GM10847 (cell line): ENCODE results near the gene GRK4.

Experiments
- POLR2A ChIP-seq: IDR thresholded peaks from 2 replicates; pipeline ENCODE4 v1.6.1; 2011; ENCODE audit not compliant: insufficient read length; ENCODE audit errors: extremely low read depth

Gene GRK4

GRCh38 chr4:3083732-3084131 lies 120.4 kb downstream of the GRK4 start:
- TF ChIP-seq POLR2A = no peak

DNA sequence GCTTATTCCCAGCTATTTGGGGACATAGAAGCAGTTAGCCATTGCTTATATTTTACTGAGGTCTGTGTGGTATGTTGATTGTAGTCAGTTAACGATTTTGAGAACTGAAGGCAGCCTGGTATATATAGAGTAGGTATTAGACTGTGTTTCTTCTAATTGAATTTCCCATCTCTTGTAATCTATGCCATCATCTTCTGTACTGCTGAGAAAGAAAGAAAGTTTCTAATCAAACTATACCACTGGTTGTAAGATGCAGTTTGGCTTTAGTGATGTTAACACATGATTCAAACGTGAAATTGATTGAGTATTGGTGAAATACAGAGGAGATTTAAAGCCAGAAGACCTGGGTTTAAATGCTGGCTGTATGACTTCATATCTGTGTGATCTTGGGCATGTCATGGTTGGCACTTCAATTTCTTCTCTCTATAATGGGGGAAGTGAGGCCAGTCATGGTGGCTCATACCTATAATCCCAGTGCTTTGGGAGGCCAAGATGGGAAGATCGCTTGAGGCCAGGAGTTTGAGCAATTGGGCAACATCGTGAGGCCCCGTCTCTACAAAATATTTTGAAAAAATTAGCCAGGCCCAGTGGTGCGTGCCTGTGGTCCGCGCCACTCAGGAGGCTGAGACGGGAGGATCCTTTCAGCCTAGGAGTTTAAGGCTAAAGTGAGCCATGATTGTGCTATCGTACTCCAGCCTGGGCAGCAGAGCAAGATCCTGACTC lies 122.7 kb downstream of the GRK4 start:
- no peak for TF ChIP-seq POLR2A

GRCh38 chr4:3087115-3087797 lies 123.9 kb downstream of the GRK4 start:
- no peak for TF ChIP-seq POLR2A
